ENCODE measurements around the gene WDR77.

DNA sequence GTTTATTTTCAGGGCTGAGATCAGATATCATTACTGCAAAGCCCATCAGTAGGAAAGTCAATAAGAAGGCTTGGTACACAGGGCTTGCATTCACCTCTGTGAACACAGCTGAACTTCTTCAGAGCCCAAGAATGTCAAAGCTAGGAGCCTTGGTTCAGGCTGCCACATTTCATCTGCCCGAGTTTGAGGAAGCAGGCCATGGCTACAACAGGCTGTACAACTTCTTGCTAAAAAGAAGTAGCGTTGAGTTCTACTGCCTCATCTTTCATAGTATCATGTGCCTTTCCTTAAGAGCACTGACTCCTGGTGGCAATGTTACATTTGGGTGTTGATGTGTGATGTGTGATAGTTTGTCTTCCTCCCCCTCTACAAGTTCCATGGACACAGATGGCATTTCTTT lies 34.8 kb upstream of the WDR77 start:
- TF ChIP-seq, protein P1, sequence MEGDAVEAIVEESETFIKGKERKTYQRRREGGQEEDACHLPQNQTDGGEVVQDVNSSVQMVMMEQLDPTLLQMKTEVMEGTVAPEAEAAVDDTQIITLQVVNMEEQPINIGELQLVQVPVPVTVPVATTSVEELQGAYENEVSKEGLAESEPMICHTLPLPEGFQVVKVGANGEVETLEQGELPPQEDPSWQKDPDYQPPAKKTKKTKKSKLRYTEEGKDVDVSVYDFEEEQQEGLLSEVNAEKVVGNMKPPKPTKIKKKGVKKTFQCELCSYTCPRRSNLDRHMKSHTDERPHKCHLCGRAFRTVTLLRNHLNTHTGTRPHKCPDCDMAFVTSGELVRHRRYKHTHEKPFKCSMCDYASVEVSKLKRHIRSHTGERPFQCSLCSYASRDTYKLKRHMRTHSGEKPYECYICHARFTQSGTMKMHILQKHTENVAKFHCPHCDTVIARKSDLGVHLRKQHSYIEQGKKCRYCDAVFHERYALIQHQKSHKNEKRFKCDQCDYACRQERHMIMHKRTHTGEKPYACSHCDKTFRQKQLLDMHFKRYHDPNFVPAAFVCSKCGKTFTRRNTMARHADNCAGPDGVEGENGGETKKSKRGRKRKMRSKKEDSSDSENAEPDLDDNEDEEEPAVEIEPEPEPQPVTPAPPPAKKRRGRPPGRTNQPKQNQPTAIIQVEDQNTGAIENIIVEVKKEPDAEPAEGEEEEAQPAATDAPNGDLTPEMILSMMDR (conservative IDR thresholded peaks at IDR 0.05; ENCODE audit: low read depth, low read length), result no peak
- no peak for TF ChIP-seq EZH2 (IDR thresholded peaks at IDR 0.05; ENCODE audit: low read length, unreplicated experiment)

Data from PC-3 (cell line).